Measurements from ENCODE around the gene MAGOHB.

Gene MAGOHB

DNA sequence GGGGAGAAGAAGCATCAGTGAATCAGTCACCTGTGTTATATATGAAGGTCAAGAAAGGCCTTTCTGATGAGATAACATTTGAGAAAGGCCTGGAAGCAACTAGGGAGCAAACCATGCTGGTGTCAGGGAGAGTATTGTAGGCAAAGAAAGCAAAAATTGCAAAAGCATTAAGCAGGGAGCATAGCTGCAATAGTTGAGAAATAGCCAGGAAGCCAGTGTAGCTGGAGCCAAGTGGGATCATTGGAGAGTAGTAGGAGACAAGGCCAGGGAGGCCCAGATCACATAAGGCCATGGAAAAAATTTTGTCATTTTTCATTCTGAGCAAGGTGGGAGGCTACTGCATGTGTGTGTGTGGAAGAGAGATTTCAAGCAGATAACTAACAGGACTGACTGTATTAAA is 18.8 kb upstream of the MAGOHB start:
- no peaks in the 10 kb centered on the region for H3F3A ChIP-seq (ENCODE audit: insufficient read depth, low read length)
- H3K27me3 ChIP-seq (ENCODE audit: insufficient read depth, low read length), result no peaks in the 10 kb centered on the region
- H3K79me2 ChIP-seq (ENCODE audit: insufficient read depth, low read length), result no peaks in the 10 kb centered on the region
- no peaks in the 10 kb centered on the region for H3K9me3 ChIP-seq (ENCODE audit: low read length)
- H2AFZ ChIP-seq (ENCODE audit: low read length), result no peak overlapping the region
- no peak overlapping the region for H3K4me3 ChIP-seq (ENCODE audit: low read depth, low read length, poor library complexity, severe bottlenecking)
- H3K36me3 ChIP-seq (ENCODE audit: insufficient read depth, low read length), result no peaks in the 10 kb centered on the region
- no peak for TF ChIP-seq EZH2 (IDR thresholded peaks at IDR 0.05; ENCODE audit: borderline replicate concordance, low read length)
- TF ChIP-seq, protein P1, sequence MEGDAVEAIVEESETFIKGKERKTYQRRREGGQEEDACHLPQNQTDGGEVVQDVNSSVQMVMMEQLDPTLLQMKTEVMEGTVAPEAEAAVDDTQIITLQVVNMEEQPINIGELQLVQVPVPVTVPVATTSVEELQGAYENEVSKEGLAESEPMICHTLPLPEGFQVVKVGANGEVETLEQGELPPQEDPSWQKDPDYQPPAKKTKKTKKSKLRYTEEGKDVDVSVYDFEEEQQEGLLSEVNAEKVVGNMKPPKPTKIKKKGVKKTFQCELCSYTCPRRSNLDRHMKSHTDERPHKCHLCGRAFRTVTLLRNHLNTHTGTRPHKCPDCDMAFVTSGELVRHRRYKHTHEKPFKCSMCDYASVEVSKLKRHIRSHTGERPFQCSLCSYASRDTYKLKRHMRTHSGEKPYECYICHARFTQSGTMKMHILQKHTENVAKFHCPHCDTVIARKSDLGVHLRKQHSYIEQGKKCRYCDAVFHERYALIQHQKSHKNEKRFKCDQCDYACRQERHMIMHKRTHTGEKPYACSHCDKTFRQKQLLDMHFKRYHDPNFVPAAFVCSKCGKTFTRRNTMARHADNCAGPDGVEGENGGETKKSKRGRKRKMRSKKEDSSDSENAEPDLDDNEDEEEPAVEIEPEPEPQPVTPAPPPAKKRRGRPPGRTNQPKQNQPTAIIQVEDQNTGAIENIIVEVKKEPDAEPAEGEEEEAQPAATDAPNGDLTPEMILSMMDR (IDR thresholded peaks at IDR 0.05; ENCODE audit: low read length), result no peak
- H3K9ac ChIP-seq (ENCODE audit: low read length), result no peak overlapping the region
- no peaks in the 10 kb centered on the region for H4K20me1 ChIP-seq (ENCODE audit: insufficient read depth, low read length)
- no peaks in the 10 kb centered on the region for H3K4me1 ChIP-seq (ENCODE audit: insufficient read depth, low read length, severe bottlenecking)
- no peak overlapping the region for H3K4me2 ChIP-seq (ENCODE audit: low read length)
- no peak overlapping the region for H3K27ac ChIP-seq (ENCODE audit: low read depth, low read length, poor library complexity, severe bottlenecking)
- H3K9me2 ChIP-seq (ENCODE audit: low read depth, low read length), result no peaks in the 10 kb centered on the region

DNA sequence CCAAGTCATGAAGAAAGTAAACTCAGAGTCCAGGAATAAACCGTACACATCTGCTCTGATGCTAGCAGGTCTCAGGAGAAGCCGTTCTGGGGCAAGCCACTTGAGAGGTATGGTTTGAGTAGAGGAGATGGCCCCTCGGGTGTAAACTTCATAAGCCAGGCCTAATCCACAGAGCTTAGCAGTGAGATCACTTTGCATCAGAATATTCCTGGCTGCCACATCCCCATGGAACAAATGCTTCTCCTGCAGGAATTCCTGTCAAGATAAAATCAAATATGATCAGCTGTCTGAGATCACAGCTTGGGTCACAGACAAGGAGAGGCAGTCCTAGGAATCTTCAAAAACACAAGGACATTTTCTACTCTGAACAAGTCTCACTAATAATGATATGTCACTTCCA is 11.2 kb upstream of the MAGOHB start:
- no peak overlapping the region for H3K9ac ChIP-seq (ENCODE audit: low read length)
- no peak overlapping the region for H3K27ac ChIP-seq (ENCODE audit: low read depth, low read length, poor library complexity, severe bottlenecking)
- no peaks in the 10 kb centered on the region for H3K79me2 ChIP-seq (ENCODE audit: insufficient read depth, low read length)
- H3F3A ChIP-seq (ENCODE audit: insufficient read depth, low read length), result no peaks in the 10 kb centered on the region
- H3K4me3 ChIP-seq (ENCODE audit: low read depth, low read length, poor library complexity, severe bottlenecking), result no peak overlapping the region
- no peak overlapping the region for H2AFZ ChIP-seq (ENCODE audit: low read length)
- no peak overlapping the region for H3K4me2 ChIP-seq (ENCODE audit: low read length)
- no peaks in the 10 kb centered on the region for H4K20me1 ChIP-seq (ENCODE audit: insufficient read depth, low read length)
- no peaks in the 10 kb centered on the region for H3K9me2 ChIP-seq (ENCODE audit: low read depth, low read length)
- no peaks in the 10 kb centered on the region for H3K9me3 ChIP-seq (ENCODE audit: low read length)
- TF ChIP-seq, protein P1 (IDR thresholded peaks at IDR 0.05; ENCODE audit: low read length), result no peak
- no peak for TF ChIP-seq EZH2 (IDR thresholded peaks at IDR 0.05; ENCODE audit: borderline replicate concordance, low read length)
- 0 out of 2 replicates have a peak, but pooled peaks cover 7% of the 10 kb centered on the region for H3K36me3 ChIP-seq (ENCODE audit: insufficient read depth, low read length)
- no peaks in the 10 kb centered on the region for H3K27me3 ChIP-seq (ENCODE audit: insufficient read depth, low read length)
- no peaks in the 10 kb centered on the region for H3K4me1 ChIP-seq (ENCODE audit: insufficient read depth, low read length, severe bottlenecking)

DNA sequence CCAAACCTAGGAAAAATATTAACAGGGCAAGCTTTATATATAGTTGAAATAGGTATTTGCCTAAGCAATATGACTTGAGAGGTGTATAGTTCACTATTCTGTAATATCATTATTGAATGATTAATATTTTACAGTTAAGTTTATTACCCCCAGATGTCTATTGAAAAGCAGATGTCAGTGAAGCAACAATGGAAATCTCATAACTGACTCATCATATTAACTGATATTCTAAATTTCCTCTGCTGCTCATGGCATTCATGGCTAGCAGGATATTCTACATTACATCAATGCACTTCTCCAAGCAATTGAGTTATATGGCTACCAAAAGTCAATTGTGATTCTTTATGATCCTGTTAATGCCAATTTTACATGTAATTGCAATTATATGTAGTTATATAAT is 9.7 kb upstream of the MAGOHB start:
- H3K4me1 ChIP-seq (ENCODE audit: insufficient read depth, low read length, severe bottlenecking), result no peaks in the 10 kb centered on the region
- H3K36me3 ChIP-seq (ENCODE audit: insufficient read depth, low read length), result 0 out of 2 replicates have a peak, but pooled peaks cover 7% of the 10 kb centered on the region
- no peaks in the 10 kb centered on the region for H3F3A ChIP-seq (ENCODE audit: insufficient read depth, low read length)
- no peaks in the 10 kb centered on the region for H3K79me2 ChIP-seq (ENCODE audit: insufficient read depth, low read length)
- H3K4me2 ChIP-seq (ENCODE audit: low read length), result no peak overlapping the region
- H3K27ac ChIP-seq (ENCODE audit: low read depth, low read length, poor library complexity, severe bottlenecking), result no peak overlapping the region
- no peaks in the 10 kb centered on the region for H4K20me1 ChIP-seq (ENCODE audit: insufficient read depth, low read length)
- no peaks in the 10 kb centered on the region for H3K9me2 ChIP-seq (ENCODE audit: low read depth, low read length)
- H3K9me3 ChIP-seq (ENCODE audit: low read length), result no peaks in the 10 kb centered on the region
- no peak overlapping the region for H3K9ac ChIP-seq (ENCODE audit: low read length)
- H3K4me3 ChIP-seq (ENCODE audit: low read depth, low read length, poor library complexity, severe bottlenecking), result no peak overlapping the region
- no peak for TF ChIP-seq EZH2 (IDR thresholded peaks at IDR 0.05; ENCODE audit: borderline replicate concordance, low read length)
- TF ChIP-seq, protein P1 (IDR thresholded peaks at IDR 0.05; ENCODE audit: low read length), result no peak
- H3K27me3 ChIP-seq (ENCODE audit: insufficient read depth, low read length), result no peaks in the 10 kb centered on the region
- no peak overlapping the region for H2AFZ ChIP-seq (ENCODE audit: low read length)
